Measurements from ENCODE around the gene BMX. TPM values are rescaled to one million over a fixed set of nuclear protein-coding genes. Genes with fewer than 3 reads are reported as not detected.

BMX gene
- polyA plus RNA-seq, 1 donor from 2014 or later, result not detected

- H3K4me3 ChIP-seq (ENCODE audit: low read length), result no peak overlapping the region
Measured at GRCh38 chrX:15600049-15600448, 99.4 kb downstream of the BMX start.

GRCh38 chrX:15600745-15601144, 100.1 kb downstream of the BMX start, which contains the start of gene ACE2:
ACE2 (minus strand) TSS chrX:15600960; CDS start chrX:15600911, 49 bp downstream.
- Histone ChIP-seq H3K4me2 (ENCODE audit: low read length) (no peak within 1 kb of the TSS), H3K36me3 (ENCODE audit: insufficient read depth, low read length) (no peaks in the 10 kb centered on the region), H3K27me3 (ENCODE audit: insufficient read depth, low read depth, low read length) (no peaks in the 10 kb centered on the region), H3F3A (ENCODE audit: insufficient read depth, low read length, poor library complexity, severe bottlenecking) (no peaks in the 10 kb centered on the region), H3K4me3 (ENCODE audit: low read length) (no peak within 1 kb of the TSS), H4K20me1 (ENCODE audit: insufficient read depth) (no peaks in the 10 kb centered on the region), H3K9me3 (ENCODE audit: low read length) (no peaks in the 10 kb centered on the region), H3K9ac (ENCODE audit: low read length) (no peak within 1 kb of the TSS), H3K79me2 (replicated peaks; ENCODE audit: insufficient read depth, low read length) (no peaks in the 10 kb centered on the region), H2AFZ (ENCODE audit: low read depth, low read length) (no peak within 1 kb of the TSS), H3K9me2 (ENCODE audit: insufficient read depth, low read length) (no peaks in the 10 kb centered on the region), H3K27ac (ENCODE audit: low read length) (no peak within 1 kb of the TSS)
- TF ChIP-seq CTCF (IDR thresholded peaks at IDR 0.05; ENCODE audit: poor library complexity, severe bottlenecking) (no peak), MXI1 (conservative IDR thresholded peaks at IDR 0.05; ENCODE audit: poor library complexity, severe bottlenecking) (no peak), POLR2AphosphoS5 (IDR thresholded peaks at IDR 0.05) (no peak), EP300 (conservative IDR thresholded peaks at IDR 0.05; ENCODE audit: poor library complexity, severe bottlenecking) (no peak), REST (IDR thresholded peaks at IDR 0.05; ENCODE audit: borderline replicate concordance) (no peak), EZH2 (IDR thresholded peaks at IDR 0.05; ENCODE audit: borderline replicate concordance, insufficient read depth, low read length, poor library complexity, severe bottlenecking) (no peak), TAF1 (IDR thresholded peaks at IDR 0.05; ENCODE audit: low read depth) (no peak)

More at GRCh38 chrX:15600049-15600448, 99.4 kb downstream of the BMX start:
- Histone ChIP-seq H3K27ac (ENCODE audit: low read length) (no peak overlapping the region), H3K4me2 (ENCODE audit: low read length) (no peak overlapping the region), H2AFZ (ENCODE audit: low read depth, low read length) (no peak overlapping the region), H3F3A (ENCODE audit: insufficient read depth, low read length, poor library complexity, severe bottlenecking) (no peaks in the 10 kb centered on the region), H3K9ac (ENCODE audit: low read length) (no peak overlapping the region), H3K79me2 (replicated peaks; ENCODE audit: insufficient read depth, low read length) (no peaks in the 10 kb centered on the region), H4K20me1 (ENCODE audit: insufficient read depth) (no peaks in the 10 kb centered on the region), H3K9me2 (ENCODE audit: insufficient read depth, low read length) (no peaks in the 10 kb centered on the region), H3K9me3 (ENCODE audit: low read length) (no peaks in the 10 kb centered on the region), H3K27me3 (ENCODE audit: insufficient read depth, low read depth, low read length) (no peaks in the 10 kb centered on the region), H3K36me3 (ENCODE audit: insufficient read depth, low read length) (no peaks in the 10 kb centered on the region)
- TF ChIP-seq CTCF (IDR thresholded peaks at IDR 0.05; ENCODE audit: poor library complexity, severe bottlenecking) (no peak), TAF1 (IDR thresholded peaks at IDR 0.05; ENCODE audit: low read depth) (no peak), POLR2AphosphoS5 (IDR thresholded peaks at IDR 0.05) (no peak), REST (IDR thresholded peaks at IDR 0.05; ENCODE audit: borderline replicate concordance) (no peak), SMC3 (conservative IDR thresholded peaks at IDR 0.05; ENCODE audit: poor library complexity) (no peak), EP300 (conservative IDR thresholded peaks at IDR 0.05; ENCODE audit: poor library complexity, severe bottlenecking) (no peak), MXI1 (conservative IDR thresholded peaks at IDR 0.05; ENCODE audit: poor library complexity, severe bottlenecking) (no peak), EZH2 (IDR thresholded peaks at IDR 0.05; ENCODE audit: borderline replicate concordance, insufficient read depth, low read length, poor library complexity, severe bottlenecking) (no peak), RAD21 (conservative IDR thresholded peaks at IDR 0.05) (no peak)

Measured in neural cell (in vitro differentiated cells).